OCI-LY7 (cell line): ENCODE measurements around the gene KCNJ14. TPM values are rescaled to one million over a fixed set of nuclear protein-coding genes. Genes with fewer than 3 reads are reported as not detected.

ENCODE experiments used
- BruUV-seq: library from RNA; stranded (reverse); fragments of 400-500 nt; replicated peaks from 2 replicates; lab custom pipeline; 2021; lab: Mats Ljungman, UMichigan
- CTCF ChIA-PET: fragments of 300-600 bp; sonication (Branson Sonifier 250); formaldehyde crosslinking; loops from one replicate; lab custom pipeline; 2022; ENCODE audit warnings: antibody characterized with exemption; ENCODE audit not compliant: unreplicated experiment; lab: Charles Lee
- POLR2A ChIA-PET: fragments of 300-600 bp; sonication (Branson Sonifier 250); formaldehyde crosslinking; loops from one replicate; lab custom pipeline; 2022; ENCODE audit warnings: antibody characterized with exemption; lab: Charles Lee
- DNase-seq: peaks from one replicate; pipeline ENCODE4 v3.0.0-alpha.2; 2015; ENCODE audit warnings: low spot score
- H2AFZ ChIP-seq: fragments of 200-600 bp; sonication (generic), shearing (Covaris generic); 2 replicates; pipeline ENCODE4 v1.6.1; 2014; ENCODE audit warnings: mild to moderate bottlenecking, antibody characterized with exemption, low read length, moderate library complexity
- H3K27ac ChIP-seq: fragments of 200-600 bp; sonication (generic); 2 replicates; pipeline ENCODE4 v1.5.1; 2014; ENCODE audit warnings: mixed run types, low read depth, mild to moderate bottlenecking, moderate library complexity, low read length, inconsistent platforms; ENCODE audit not compliant: poor library complexity, severe bottlenecking
- H3K36me3 ChIP-seq: fragments of 200-600 bp; sonication (generic); 2 replicates; pipeline ENCODE4 v1.6.1; 2014; ENCODE audit warnings: mild to moderate bottlenecking, antibody characterized with exemption, low read length, moderate library complexity, mixed read lengths; ENCODE audit not compliant: insufficient read depth
- H3K4me1 ChIP-seq: fragments of 200-600 bp; sonication (generic); 2 replicates; pipeline ENCODE4 v1.5.1; 2014; ENCODE audit warnings: mild to moderate bottlenecking, low read length; ENCODE audit not compliant: insufficient read depth, poor library complexity, severe bottlenecking
- H3K4me2 ChIP-seq: fragments of 200-600 bp; sonication (generic); 2 replicates; pipeline ENCODE4 v1.6.1; 2014; ENCODE audit warnings: mild to moderate bottlenecking, low read length
- H3K4me3 ChIP-seq: fragments of 200-600 bp; sonication (generic); 2 replicates; pipeline ENCODE4 v1.5.1; 2014; ENCODE audit warnings: mild to moderate bottlenecking, low read depth, low read length; ENCODE audit not compliant: poor library complexity, severe bottlenecking
- H3K79me2 ChIP-seq: fragments of 200-600 bp; sonication (generic); 2 replicates; pipeline ENCODE4 v1.6.1; 2016; ENCODE audit warnings: low read depth, mild to moderate bottlenecking, low read length, moderate library complexity, mixed read lengths; ENCODE audit not compliant: insufficient read depth
- H3K9me2 ChIP-seq: fragments of 200-600 bp; sonication (generic); 2 replicates; pipeline ENCODE4 v1.6.1; 2016; ENCODE audit warnings: mild to moderate bottlenecking, low read length, mixed read lengths; ENCODE audit not compliant: insufficient read depth
- H3K9me3 ChIP-seq: fragments of 200-600 bp; sonication (generic); 2 replicates; pipeline ENCODE4 v1.6.1; 2014; ENCODE audit warnings: mild to moderate bottlenecking, mixed run types, low read length, mixed read lengths
- H4K20me1 ChIP-seq: fragments of 200-600 bp; sonication (generic); 2 replicates; pipeline ENCODE4 v1.6.1; 2014; ENCODE audit warnings: mild to moderate bottlenecking, antibody characterized with exemption, low read length, moderate library complexity, mixed read lengths; ENCODE audit not compliant: insufficient read depth
- EZH2phosphoT487 ChIP-seq: fragments of 200-600 bp; sonication (generic); IDR thresholded peaks from 2 replicates; pipeline ENCODE4 v1.6.1; 2018; ENCODE audit warnings: low read depth, borderline replicate concordance, mild to moderate bottlenecking, mixed run types, antibody characterized with exemption, low read length, moderate library complexity, mixed read lengths
- intact Hi-C: fragments of 100-400 bp; cut with micrococcal nuclease; formaldehyde crosslinking; loops from one replicate; pipeline ENCODE4 v1.10.0; 2022; ENCODE audit not compliant: unreplicated experiment
- total RNA-seq, 2 experiments: library from RNA; depleted of rRNA in 1 of 2; stranded (reverse); fragments of >200 nt in 1 of 2; shearing (Covaris generic) in 1 of 2; gene quantifications; 2 replicates each; pipeline ENCODE4 v1.2.3, GENCODE V29; 2014 to 2022
- TF ChIP-seq, protein P1 (sequence below): fragments of 200-600 bp; sonication (generic); conservative IDR thresholded peaks from 2 replicates; pipeline ENCODE4 v1.5.1; 2014; ENCODE audit warnings: mild to moderate bottlenecking, antibody characterized with exemption, low read length, moderate library complexity, mixed read lengths

The KCNJ14 gene
- total RNA-seq, 2 experiments from 2014 or later: 0.85 to 2.6 TPM

GRCh38 chr19:48473161-48473966, 18.0 kb downstream of the KCNJ14 start:
- no peak overlapping the region for H2AFZ ChIP-seq
- H3K9me3 ChIP-seq: no peaks in the 10 kb centered on the region
- peaks cover 8% of the 10 kb centered on the region for H3K79me2 ChIP-seq
- no TSS peak for BruUV-seq
- no peak overlapping the region for H3K4me3 ChIP-seq
- no peaks in the 10 kb centered on the region for H3K9me2 ChIP-seq
- peaks cover 5% of the 10 kb centered on the region; the same call in 1 of the 2 replicates for H4K20me1 ChIP-seq
- CTCF ChIA-PET: no interaction called here
- no peak for DNase-seq
- TF ChIP-seq EZH2phosphoT487: no peak
- TF ChIP-seq, protein P1, sequence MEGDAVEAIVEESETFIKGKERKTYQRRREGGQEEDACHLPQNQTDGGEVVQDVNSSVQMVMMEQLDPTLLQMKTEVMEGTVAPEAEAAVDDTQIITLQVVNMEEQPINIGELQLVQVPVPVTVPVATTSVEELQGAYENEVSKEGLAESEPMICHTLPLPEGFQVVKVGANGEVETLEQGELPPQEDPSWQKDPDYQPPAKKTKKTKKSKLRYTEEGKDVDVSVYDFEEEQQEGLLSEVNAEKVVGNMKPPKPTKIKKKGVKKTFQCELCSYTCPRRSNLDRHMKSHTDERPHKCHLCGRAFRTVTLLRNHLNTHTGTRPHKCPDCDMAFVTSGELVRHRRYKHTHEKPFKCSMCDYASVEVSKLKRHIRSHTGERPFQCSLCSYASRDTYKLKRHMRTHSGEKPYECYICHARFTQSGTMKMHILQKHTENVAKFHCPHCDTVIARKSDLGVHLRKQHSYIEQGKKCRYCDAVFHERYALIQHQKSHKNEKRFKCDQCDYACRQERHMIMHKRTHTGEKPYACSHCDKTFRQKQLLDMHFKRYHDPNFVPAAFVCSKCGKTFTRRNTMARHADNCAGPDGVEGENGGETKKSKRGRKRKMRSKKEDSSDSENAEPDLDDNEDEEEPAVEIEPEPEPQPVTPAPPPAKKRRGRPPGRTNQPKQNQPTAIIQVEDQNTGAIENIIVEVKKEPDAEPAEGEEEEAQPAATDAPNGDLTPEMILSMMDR: no peak
- no peak overlapping the region for H3K27ac ChIP-seq
- peaks cover 62% of the 10 kb centered on the region for H3K36me3 ChIP-seq
- no peak overlapping the region for H3K4me2 ChIP-seq
- intact Hi-C loops: no loop called here
- peaks cover 8% of the 10 kb centered on the region for H3K4me1 ChIP-seq
- POLR2A ChIA-PET: no interaction called here

- Histone ChIP-seq H3K79me2 (peaks cover 8% of the 10 kb centered on the region), H3K9me2 (no peaks in the 10 kb centered on the region), H3K36me3 (peaks cover 67% of the 10 kb centered on the region), H2AFZ (no peak overlapping the region), H3K27ac (no peak overlapping the region), H3K9me3 (no peaks in the 10 kb centered on the region), H3K4me1 (peaks cover 6% of the 10 kb centered on the region), H3K4me2 (no peak overlapping the region), H4K20me1 (peaks cover 5% of the 10 kb centered on the region; the same call in 1 of the 2 replicates), H3K4me3 (no peak overlapping the region)
- BruUV-seq: no TSS peak
- CTCF ChIA-PET: no interaction called here
- intact Hi-C loops: no loop called here
- POLR2A ChIA-PET: no interaction called here
- DNase-seq: no peak
- no peak for TF ChIP-seq EZH2phosphoT487
- TF ChIP-seq, protein P1: no peak
These were observed 18.8 kb downstream of the KCNJ14 start for GRCh38 chr19:48474084-48474592.
